Suprapubic skin (tissue), 4 donors: ENCODE data around the gene NF1.

Experiments
- CTCF ChIP-seq, 2 donors: fragments of 200-600 bp in 1 of 2; fragments of 450-650 bp in 1 of 2; sonication (generic) in 1 of 2; IDR thresholded peaks; one replicate each; pipeline ENCODE4 v1.5.1; 2016 to 2019; ENCODE audit warnings: antibody characterized with exemption in 2 of 2, mild to moderate bottlenecking in 1 of 2, moderate library complexity in 1 of 2
- EP300 ChIP-seq: sonication (generic); formaldehyde crosslinking; IDR thresholded peaks from one replicate; pipeline ENCODE4 v1.6.1; 2017; ENCODE audit warnings: antibody characterized with exemption
- POLR2AphosphoS5 ChIP-seq, 3 donors: sonication (generic); formaldehyde crosslinking; IDR thresholded peaks; one replicate each; pipeline ENCODE4 v1.6.1; 2017; ENCODE audit warnings: antibody characterized with exemption in 3 of 3

GRCh38 chr17:31424944-31425281 lies 330.1 kb downstream of the NF1 start:
- TF ChIP-seq CTCF (IDR thresholded peaks at IDR 0.05) (no peak), POLR2AphosphoS5 (IDR thresholded peaks at IDR 0.05) (no peak), EP300 (no peak)
